Sigmoid colon (tissue), 7 donors: ENCODE results near the gene YAP1. TPM values are rescaled to one million over a fixed set of nuclear protein-coding genes. Genes with fewer than 3 reads are reported as not detected.
A peak's percentile ranks its signal among the peaks of the same experiment; 100 is the strongest.

Experiments
- DNase-seq: peaks from one replicate; pipeline ENCODE4 v3.0.0-alpha.2; 2019
- H3K27ac ChIP-seq, 4 donors: fragments of 200-600 bp; sonication (generic); one replicate each; pipeline ENCODE4 v1.5.1; 2016 to 2019; ENCODE audit warnings: mild to moderate bottlenecking in 1 of 4
- H3K27me3 ChIP-seq, 3 donors: fragments of 200-600 bp; sonication (generic); one replicate each; pipeline ENCODE4 v1.5.1; 2019; ENCODE audit warnings: mild to moderate bottlenecking in 1 of 3
- H3K36me3 ChIP-seq, 4 donors: fragments of 200-600 bp; sonication (generic); one replicate each; pipeline ENCODE4 v1.5.1; 2016 to 2019
- H3K4me1 ChIP-seq, 4 donors: fragments of 200-600 bp; sonication (generic); one replicate each; pipeline ENCODE4 v1.5.1; 2017 to 2019
- H3K4me3 ChIP-seq, 4 donors: fragments of 200-600 bp; sonication (generic); one replicate each; pipeline ENCODE4 v1.5.1; 2017 to 2019; ENCODE audit warnings: mild to moderate bottlenecking in 2 of 4, moderate library complexity in 1 of 4
- H3K9me3 ChIP-seq, 4 donors: fragments of 200-600 bp in 3 of 4; sonication (generic) in 3 of 4; one replicate each; pipeline versions ENCODE4 v1.5.1 to v1.6.1; 2013 to 2019
- EP300 ChIP-seq, 4 donors: sonication (generic); formaldehyde crosslinking; IDR thresholded peaks; one replicate each; pipeline ENCODE4 v1.6.1; 2017; ENCODE audit warnings: antibody characterized with exemption in 4 of 4
- POLR2A ChIP-seq, 2 donors: fragments of 450-650 bp; IDR thresholded peaks; one replicate each; pipeline ENCODE4 v1.6.1; 2016; ENCODE audit warnings: antibody characterized with exemption in 2 of 2, mild to moderate bottlenecking in 2 of 2, moderate library complexity in 2 of 2
- POLR2AphosphoS5 ChIP-seq, 4 donors: sonication (generic); formaldehyde crosslinking; IDR thresholded peaks; one replicate each; pipeline ENCODE4 v1.6.1; 2017; ENCODE audit warnings: antibody characterized with exemption in 4 of 4
- WGBS, 2 donors: extraction: QIAGEN DNeasy Blood & Tissue Kit; methylation state at CpG; one replicate each; pipeline ENCODE4 v1.1.7; 2013; 5-methylcytosine and 5-hydroxymethylcytosine counted together
- intact Hi-C: fragments of 100-400 bp; cut with DNase I; formaldehyde crosslinking; loops from one replicate; pipeline ENCODE4 v1.15.1; 2023
- polyA plus RNA-seq, 3 donors: library from polyadenylated mRNA; stranded (reverse); fragments of 200-250 nt; gene quantifications; one replicate each; pipeline ENCODE4 v1.2.3, GENCODE V29; 2013
- total RNA-seq, 4 donors: library from RNA; depleted of rRNA; stranded (reverse); fragments of >200 nt; gene quantifications; one replicate each; pipeline ENCODE4 v1.1.0, GENCODE V29; 2016
- TF ChIP-seq, protein P1 (sequence below), 4 experiments: fragments of 450-650 bp in 3 of 4; fragments of 200-600 bp in 1 of 4; IDR thresholded peaks; one replicate each; pipeline ENCODE4 v1.5.1; 2016 to 2019; ENCODE audit warnings: antibody characterized with exemption in 4 of 4, mild to moderate bottlenecking in 3 of 4, moderate library complexity in 2 of 4
- donor health status: healthy with polysubstance abuse.
- donor health status: Bipolar disorder and iron deficiency.
- donor health status: healthy.

Gene YAP1
- total and polyA plus RNA-seq, 7 donors, result 12.0 to 239 (median 159) TPM

- no peaks in the 10 kb centered on the region for H3K27me3 ChIP-seq
- no peak overlapping the region for H3K27ac ChIP-seq
- TF ChIP-seq POLR2AphosphoS5 (IDR thresholded peaks at IDR 0.05), result no peak
- no peak for TF ChIP-seq POLR2A (IDR thresholded peaks at IDR 0.05)
- no peak for TF ChIP-seq EP300 (IDR thresholded peaks at IDR 0.05)
- TF ChIP-seq, protein P1, sequence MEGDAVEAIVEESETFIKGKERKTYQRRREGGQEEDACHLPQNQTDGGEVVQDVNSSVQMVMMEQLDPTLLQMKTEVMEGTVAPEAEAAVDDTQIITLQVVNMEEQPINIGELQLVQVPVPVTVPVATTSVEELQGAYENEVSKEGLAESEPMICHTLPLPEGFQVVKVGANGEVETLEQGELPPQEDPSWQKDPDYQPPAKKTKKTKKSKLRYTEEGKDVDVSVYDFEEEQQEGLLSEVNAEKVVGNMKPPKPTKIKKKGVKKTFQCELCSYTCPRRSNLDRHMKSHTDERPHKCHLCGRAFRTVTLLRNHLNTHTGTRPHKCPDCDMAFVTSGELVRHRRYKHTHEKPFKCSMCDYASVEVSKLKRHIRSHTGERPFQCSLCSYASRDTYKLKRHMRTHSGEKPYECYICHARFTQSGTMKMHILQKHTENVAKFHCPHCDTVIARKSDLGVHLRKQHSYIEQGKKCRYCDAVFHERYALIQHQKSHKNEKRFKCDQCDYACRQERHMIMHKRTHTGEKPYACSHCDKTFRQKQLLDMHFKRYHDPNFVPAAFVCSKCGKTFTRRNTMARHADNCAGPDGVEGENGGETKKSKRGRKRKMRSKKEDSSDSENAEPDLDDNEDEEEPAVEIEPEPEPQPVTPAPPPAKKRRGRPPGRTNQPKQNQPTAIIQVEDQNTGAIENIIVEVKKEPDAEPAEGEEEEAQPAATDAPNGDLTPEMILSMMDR (IDR thresholded peaks at IDR 0.05), result no peak
- 88 to 96% methylated on average over 3 of the region's 3 CpGs for WGBS, 2 donors
- no peaks in the 10 kb centered on the region for H3K36me3 ChIP-seq
- no peak overlapping the region for H3K4me3 ChIP-seq
- intact Hi-C loops, result no loop called here
- no peaks in the 10 kb centered on the region for H3K9me3 ChIP-seq
- peaks cover 0 to 43% (median 27%) of the 10 kb centered on the region in 4 donors for H3K4me1 ChIP-seq
- DNase-seq, result no peak
Observed at GRCh38 chr11:102134597-102134996, 24.4 kb downstream of the YAP1 start.

DNA sequence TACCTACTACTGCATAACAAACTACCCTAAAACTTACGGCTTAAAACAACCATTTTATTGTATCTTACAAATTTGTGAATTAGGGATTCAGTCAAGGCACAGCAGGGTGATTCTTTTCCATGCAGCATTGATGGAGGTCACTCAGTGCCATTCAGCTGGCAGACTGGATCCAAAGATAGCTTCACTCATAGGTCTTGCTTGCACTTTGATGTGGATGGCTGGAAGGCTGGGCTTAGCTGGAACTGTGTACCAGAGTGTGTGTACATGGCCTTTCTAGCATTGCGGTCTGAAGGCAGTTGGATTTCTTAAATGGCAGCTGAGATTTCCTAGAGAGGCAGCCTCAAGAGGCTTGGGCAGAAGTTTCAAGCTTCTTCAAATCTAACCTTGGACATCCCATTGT, 25.0 kb downstream of the YAP1 start:
- 96 to 98% methylated on average over 2 of the region's 2 CpGs for WGBS, 2 donors
- no peaks in the 10 kb centered on the region for H3K36me3 ChIP-seq
- H3K27me3 ChIP-seq, result no peaks in the 10 kb centered on the region
- no peak for DNase-seq
- no peaks in the 10 kb centered on the region for H3K9me3 ChIP-seq
- H3K4me1 ChIP-seq, result peaks cover 0 to 48% (median 29%) of the 10 kb centered on the region in 4 donors
- no peak overlapping the region for H3K4me3 ChIP-seq
- TF ChIP-seq EP300 (IDR thresholded peaks at IDR 0.05), result no peak
- no peak for TF ChIP-seq POLR2AphosphoS5 (IDR thresholded peaks at IDR 0.05)
- TF ChIP-seq POLR2A (IDR thresholded peaks at IDR 0.05), result no peak
- TF ChIP-seq, protein P1 (IDR thresholded peaks at IDR 0.05), result no peak
- intact Hi-C loops, result no loop called here
- no peak overlapping the region for H3K27ac ChIP-seq

DNA sequence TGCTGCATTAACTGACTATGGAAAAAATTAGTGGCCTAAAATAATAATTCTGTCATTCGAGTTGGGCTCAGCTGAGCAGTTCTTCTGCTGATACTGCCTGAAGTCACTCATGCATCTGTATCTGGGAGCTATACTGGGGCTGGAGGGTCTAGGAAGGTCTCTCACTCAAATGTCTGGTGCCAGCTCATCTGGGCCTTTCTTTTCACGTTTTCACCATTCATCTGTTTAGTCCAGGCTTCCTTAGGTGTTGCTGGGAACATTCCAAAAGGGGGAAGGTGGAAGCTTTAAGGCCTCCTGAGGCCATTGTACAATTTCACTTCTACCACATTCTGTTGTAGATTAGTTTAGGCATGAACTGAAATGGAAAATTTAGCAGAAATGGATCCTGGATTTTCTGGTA, 28.0 kb downstream of the YAP1 start:
- DNase-seq, result no peak
- 79% methylated on average over 2 of the region's 2 CpGs for WGBS, 2 donors
- Histone ChIP-seq H3K4me1 (peaks cover 0 to 47% (median 24%) of the 10 kb centered on the region in 4 donors), H3K9me3 (no peaks in the 10 kb centered on the region), H3K27ac (peak overlapping the region; percentile 12 to 77 (median 59)), H3K27me3 (no peaks in the 10 kb centered on the region), H3K4me3 (no peak overlapping the region), H3K36me3 (no peaks in the 10 kb centered on the region)
- intact Hi-C loops, result no loop called here
- TF ChIP-seq POLR2A (IDR thresholded peaks at IDR 0.05) (no peak), EP300 (IDR thresholded peaks at IDR 0.05) (no peak)
- TF ChIP-seq, protein P1 (IDR thresholded peaks at IDR 0.05), result peak in 1 of 4 experiments; percentile 4

GRCh38 chr11:102138670-102139069, 28.4 kb downstream of the YAP1 start:
- H3K27ac ChIP-seq, result peak overlapping the region; percentile 12 to 77 (median 59)
- H3K4me1 ChIP-seq, result peaks cover 0 to 47% (median 25%) of the 10 kb centered on the region in 4 donors
- H3K9me3 ChIP-seq, result no peaks in the 10 kb centered on the region
- no peak overlapping the region for H3K4me3 ChIP-seq
- intact Hi-C loops, result no loop called here
- TF ChIP-seq, protein P1 (IDR thresholded peaks at IDR 0.05), result no peak
- TF ChIP-seq POLR2A (IDR thresholded peaks at IDR 0.05), result no peak
- TF ChIP-seq POLR2AphosphoS5 (IDR thresholded peaks at IDR 0.05), result no peak
- no peak for TF ChIP-seq EP300 (IDR thresholded peaks at IDR 0.05)
- WGBS, 2 donors, result 30 to 66% methylated on average over 3 of the region's 3 CpGs
- no peaks in the 10 kb centered on the region for H3K27me3 ChIP-seq
- H3K36me3 ChIP-seq, result no peaks in the 10 kb centered on the region
- no peak for DNase-seq

DNA sequence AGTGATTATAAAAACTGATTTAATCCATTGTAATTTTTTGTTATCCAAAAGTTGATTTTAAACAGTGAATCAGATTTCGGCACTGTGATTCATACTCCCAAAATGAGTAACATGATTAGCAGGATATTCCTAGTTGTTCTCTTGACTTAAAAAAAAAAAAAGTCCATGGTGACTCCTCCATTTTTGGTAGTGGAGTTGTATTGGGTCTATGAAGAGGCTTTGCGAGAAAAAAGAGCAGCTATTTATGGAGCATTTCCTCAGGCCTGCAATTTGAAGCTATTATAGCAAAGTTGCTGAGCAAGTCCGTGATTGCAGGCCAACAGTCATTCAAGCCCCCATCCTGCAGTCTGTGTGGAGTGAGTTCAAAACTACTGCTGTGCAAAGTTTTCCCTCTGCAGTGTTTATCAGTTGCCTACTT, 28.8 kb downstream of the YAP1 start:
- Histone ChIP-seq H3K4me3 (no peak overlapping the region), H3K27ac (peak overlapping the region; percentile 53 to 77 (median 59)), H3K36me3 (no peaks in the 10 kb centered on the region), H3K9me3 (no peaks in the 10 kb centered on the region), H3K27me3 (no peaks in the 10 kb centered on the region), H3K4me1 (peaks cover 0 to 48% (median 29%) of the 10 kb centered on the region in 4 donors)
- intact Hi-C loops, result no loop called here
- DNase-seq, result no peak
- TF ChIP-seq POLR2AphosphoS5 (IDR thresholded peaks at IDR 0.05), result peak in 2 of 4 donors; percentile 8 to 9
- TF ChIP-seq, protein P1 (IDR thresholded peaks at IDR 0.05), result no peak
- 29 to 42% methylated on average over 3 of the region's 3 CpGs for WGBS, 2 donors
